ENCODE results near the gene EFNA1. TPM values are rescaled to one million over a fixed set of nuclear protein-coding genes. Genes with fewer than 3 reads are reported as not detected.

Gene EFNA1
- total RNA-seq, 2 donors from 2014 or later = 3.6 to 5.0 TPM

- peak overlapping the region; percentile 93 for H3K4me3 ChIP-seq (ENCODE audit: low read length)
- H3K9ac ChIP-seq (ENCODE audit: extremely low read depth, low read length, poor library complexity, severe bottlenecking) = no peak overlapping the region
- H3K27ac Mint-ChIP-seq = peak overlapping the region; percentile 97
- H3K9me3 ChIP-seq (ENCODE audit: control insufficient read depth, low read length) = no peaks in the 10 kb centered on the region
- no peaks in the 10 kb centered on the region for H3K4me1 ChIP-seq (ENCODE audit: control insufficient read depth, insufficient read depth, low read length)
- H3K36me3 ChIP-seq (ENCODE audit: control insufficient read depth, insufficient read depth, low read length) = no peaks in the 10 kb centered on the region
- peaks cover 54% of the 10 kb centered on the region for H3K27me3 ChIP-seq (ENCODE audit: control insufficient read depth, insufficient read depth, low read length, poor library complexity, severe bottlenecking)
- WGBS, 2 experiments (ENCODE audit: insufficient coverage in 1 of 2, insufficient read length in 1 of 2) = 44 to 55% methylated on average over 8 to 20 of the region's 21 CpGs
- H3K36me3 Mint-ChIP-seq (ENCODE audit: low read depth) = no peaks in the 10 kb centered on the region
- H3K4me3 Mint-ChIP-seq = peak overlapping the region; percentile 88
- H3K27me3 Mint-ChIP-seq (ENCODE audit: insufficient read depth) = peaks cover 65% of the 10 kb centered on the region
- H3K9me3 Mint-ChIP-seq = no peaks in the 10 kb centered on the region
- DNase-seq = peak; percentile 53
- TF ChIP-seq CTCF (conservative IDR thresholded peaks at IDR 0.05) = no peak
- peaks cover 15% of the 10 kb centered on the region for H3K4me1 Mint-ChIP-seq
- no peak overlapping the region for H3K27ac ChIP-seq (ENCODE audit: low read depth, low read length)
Observed at GRCh38 chr1:155083865-155084721, 43.6 kb upstream of the EFNA1 start.

- Histone ChIP-seq H3K27ac (ENCODE audit: low read depth, low read length) (peak overlapping the region; percentile 66), H3K9ac (ENCODE audit: extremely low read depth, low read length, poor library complexity, severe bottlenecking) (peak overlapping the region; percentile 44), H3K27me3 (ENCODE audit: control insufficient read depth, insufficient read depth, low read length, poor library complexity, severe bottlenecking) (peaks cover 46% of the 10 kb centered on the region), H3K4me3 (ENCODE audit: low read length) (peak overlapping the region; percentile 93), H3K4me1 (ENCODE audit: control insufficient read depth, insufficient read depth, low read length) (no peaks in the 10 kb centered on the region), H3K36me3 (ENCODE audit: control insufficient read depth, insufficient read depth, low read length) (no peaks in the 10 kb centered on the region), H3K9me3 (ENCODE audit: control insufficient read depth, low read length) (no peaks in the 10 kb centered on the region)
- DNase-seq = peak; percentile 98
- 0% methylated on average over 32 to 67 of the region's 67 CpGs for WGBS, 2 experiments (ENCODE audit: insufficient coverage in 1 of 2, insufficient read length in 1 of 2)
- Mint-ChIP-seq H3K27me3 (ENCODE audit: insufficient read depth) (peaks cover 57% of the 10 kb centered on the region), H3K4me3 (peak overlapping the region; percentile 88), H3K4me1 (peaks cover 10% of the 10 kb centered on the region), H3K9me3 (no peaks in the 10 kb centered on the region), H3K27ac (peak overlapping the region; percentile 97), H3K36me3 (ENCODE audit: low read depth) (no peaks in the 10 kb centered on the region)
- TF ChIP-seq CTCF (conservative IDR thresholded peaks at IDR 0.05) = peak; percentile 96
Observed at GRCh38 chr1:155084722-155085503, 42.8 kb upstream of the EFNA1 start.

- 5% methylated on average over 10 to 32 of the region's 32 CpGs for WGBS, 2 experiments (ENCODE audit: insufficient coverage in 1 of 2, insufficient read length in 1 of 2)
- no peak overlapping the region for H3K27ac ChIP-seq (ENCODE audit: low read depth, low read length)
- H3K4me3 Mint-ChIP-seq = peak overlapping the region; percentile 88
- H3K27ac Mint-ChIP-seq = peak overlapping the region; percentile 97
- H3K9me3 ChIP-seq (ENCODE audit: control insufficient read depth, low read length) = no peaks in the 10 kb centered on the region
- H3K27me3 ChIP-seq (ENCODE audit: control insufficient read depth, insufficient read depth, low read length, poor library complexity, severe bottlenecking) = peaks cover 39% of the 10 kb centered on the region
- H3K4me1 Mint-ChIP-seq = peaks cover 10% of the 10 kb centered on the region
- no peaks in the 10 kb centered on the region for H3K9me3 Mint-ChIP-seq
- no peaks in the 10 kb centered on the region for H3K36me3 ChIP-seq (ENCODE audit: control insufficient read depth, insufficient read depth, low read length)
- peak overlapping the region; percentile 93 for H3K4me3 ChIP-seq (ENCODE audit: low read length)
- H3K4me1 ChIP-seq (ENCODE audit: control insufficient read depth, insufficient read depth, low read length) = no peaks in the 10 kb centered on the region
- no peaks in the 10 kb centered on the region for H3K36me3 Mint-ChIP-seq (ENCODE audit: low read depth)
- H3K9ac ChIP-seq (ENCODE audit: extremely low read depth, low read length, poor library complexity, severe bottlenecking) = no peak overlapping the region
- peak; percentile 80 for DNase-seq
- peaks cover 51% of the 10 kb centered on the region for H3K27me3 Mint-ChIP-seq (ENCODE audit: insufficient read depth)
- no peak for TF ChIP-seq CTCF (conservative IDR thresholded peaks at IDR 0.05)
Observed at GRCh38 chr1:155085504-155086127, 42.1 kb upstream of the EFNA1 start.

All from endodermal cell (in vitro differentiated cells).